Caki2 (cell line): ENCODE results near the gene GAMT. TPM values are rescaled to one million over a fixed set of nuclear protein-coding genes. Genes with fewer than 3 reads are reported as not detected.
"Not testable (repeated sequence)": the region's sequence is repeated elsewhere in the genome, so short reads cannot be mapped to it uniquely, and the experiment has no call there.

Experiments used
- DNase-seq: peaks from one replicate; pipeline ENCODE4 v3.0.0-alpha.2; 2015; ENCODE audit warnings: low read depth
- in situ Hi-C: cut with HindIII; loops from 2 replicates; pipeline ENCODE4 v1.10.0; 2016; ENCODE audit warnings: low sequenced_read_pairs, low pct_unique_long_range_greater_than_20kb, mixed read lengths
- total RNA-seq: library from RNA; depleted of rRNA; stranded (reverse); fragments of >200 nt; shearing (Covaris generic); gene quantifications from 2 replicates; pipeline ENCODE4 v1.2.3, GENCODE V29; 2014; ENCODE audit warnings: low replicate concordance; rRNA removed

The GAMT gene
- 25.5 and 68.1 TPM in 2 replicates for total RNA-seq

DNA sequence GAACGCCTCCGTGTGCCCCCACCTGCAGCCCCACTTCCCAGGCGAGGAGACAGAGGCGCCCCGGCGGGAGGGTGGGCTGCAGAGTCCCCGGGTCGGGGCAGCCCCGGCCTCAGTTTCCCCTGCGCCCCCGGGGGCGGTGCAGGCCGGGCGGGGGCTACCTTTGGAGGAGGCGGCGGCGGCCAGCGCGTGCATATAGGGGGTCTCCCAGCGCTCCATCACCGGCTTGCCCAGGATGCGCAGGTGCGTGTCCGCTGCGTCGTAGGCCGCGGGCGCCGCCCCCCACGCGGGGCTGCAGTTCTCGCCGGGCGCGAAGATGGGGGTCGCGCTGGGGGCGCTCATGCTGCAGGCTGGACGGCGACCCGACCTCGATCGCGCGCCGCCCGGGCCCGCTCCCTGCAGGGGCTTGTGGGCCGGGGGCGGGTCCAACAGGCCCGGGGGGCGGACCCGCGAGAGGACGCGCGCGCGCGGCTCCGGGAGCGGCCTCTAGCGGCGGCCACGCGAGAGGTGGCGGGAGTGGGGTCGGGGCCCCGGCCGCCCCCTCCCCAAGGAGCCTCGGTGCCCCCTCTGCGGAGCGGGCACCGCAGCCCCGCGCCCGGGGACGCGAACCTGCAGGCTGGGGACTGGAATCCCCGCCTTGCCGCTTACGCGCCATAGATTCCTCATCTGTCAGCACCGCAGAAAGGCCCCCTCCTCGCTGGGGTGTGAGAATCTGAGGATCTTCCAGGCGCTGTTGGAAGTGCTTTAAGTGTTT, at the start of gene GAMT:
TSS of gene GAMT (minus strand) at position 405 of the 751 bp plus-strand sequence. CDS start at position 339, 66 bp downstream.
- in situ Hi-C loops: no loop called here
- no peak for DNase-seq

DNA sequence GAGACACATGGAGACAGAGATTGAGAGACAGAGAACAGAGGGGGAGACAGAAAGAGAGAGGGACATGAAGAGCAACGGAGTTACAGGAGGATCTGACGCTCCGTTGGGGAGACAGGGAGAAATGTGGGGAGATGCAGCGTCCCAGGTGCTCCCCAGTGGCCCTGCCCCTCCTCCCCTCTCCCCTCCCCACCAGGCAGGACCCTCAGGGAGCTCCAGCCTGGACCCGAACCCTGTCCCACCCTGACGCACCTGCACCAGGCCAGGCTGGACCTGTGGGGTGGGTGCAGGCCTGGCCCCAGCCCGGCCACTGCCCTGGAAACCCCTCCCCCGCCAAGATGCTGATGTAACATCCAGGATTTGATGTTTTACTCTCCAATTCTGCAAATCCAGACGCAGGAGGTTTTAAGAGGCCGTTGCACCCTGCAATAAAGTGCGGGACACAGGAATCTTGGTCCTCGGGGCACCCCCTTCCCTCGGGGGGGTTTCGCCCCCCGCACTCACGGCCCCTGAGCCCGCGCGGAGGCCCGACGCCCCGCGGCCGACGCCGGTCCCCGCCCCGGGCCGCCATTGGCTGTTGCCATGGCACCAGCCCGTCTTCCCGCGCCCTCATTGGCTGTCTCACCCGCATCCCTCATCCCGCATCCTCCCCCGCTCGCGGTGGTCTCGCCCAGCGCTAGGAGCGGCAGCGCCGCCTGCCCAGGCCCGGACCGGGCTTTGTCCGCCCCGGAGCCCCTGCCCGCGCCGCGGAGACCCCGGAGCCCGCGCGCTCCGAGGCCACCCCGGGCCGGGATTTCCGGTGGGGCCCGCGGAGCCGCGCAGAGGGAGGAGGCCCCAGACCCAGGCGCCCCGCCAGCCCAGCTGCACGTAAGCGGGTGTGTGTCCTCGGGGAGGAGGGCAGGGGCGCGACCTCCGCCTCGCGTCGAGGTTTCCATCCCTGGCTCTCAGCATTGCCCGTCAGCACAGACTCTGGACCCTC, 48.4 kb upstream of the GAMT start, which contains the start of gene APC2:
TSS of gene APC2 (plus strand) at position 655 of the 976 bp plus-strand sequence. CDS start 2,881 bp downstream, outside the sequence.
- in situ Hi-C loops: no loop called here
- no peak for DNase-seq

DNA sequence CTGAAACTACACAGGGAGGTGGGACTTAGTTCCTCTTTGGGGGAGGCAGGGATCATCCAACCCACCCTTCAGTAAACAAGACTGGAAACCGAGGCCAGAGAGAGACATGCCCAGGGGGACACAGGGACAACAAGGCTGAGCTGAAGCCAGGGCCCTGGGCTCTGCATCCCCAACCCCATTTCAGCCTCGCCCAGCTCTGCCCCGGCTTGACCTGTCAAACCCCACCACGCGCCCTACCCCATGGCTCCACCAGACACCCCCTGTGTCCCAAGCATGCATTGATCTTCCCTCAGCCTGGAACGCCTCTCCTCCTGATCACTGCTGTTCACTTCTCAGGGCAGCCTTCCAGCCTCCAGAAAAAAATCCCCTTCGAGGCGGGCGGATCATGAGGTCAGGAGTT, 46.6 kb upstream of the GAMT start:
- in situ Hi-C loops: no loop called here
- DNase-seq: no peak

DNA sequence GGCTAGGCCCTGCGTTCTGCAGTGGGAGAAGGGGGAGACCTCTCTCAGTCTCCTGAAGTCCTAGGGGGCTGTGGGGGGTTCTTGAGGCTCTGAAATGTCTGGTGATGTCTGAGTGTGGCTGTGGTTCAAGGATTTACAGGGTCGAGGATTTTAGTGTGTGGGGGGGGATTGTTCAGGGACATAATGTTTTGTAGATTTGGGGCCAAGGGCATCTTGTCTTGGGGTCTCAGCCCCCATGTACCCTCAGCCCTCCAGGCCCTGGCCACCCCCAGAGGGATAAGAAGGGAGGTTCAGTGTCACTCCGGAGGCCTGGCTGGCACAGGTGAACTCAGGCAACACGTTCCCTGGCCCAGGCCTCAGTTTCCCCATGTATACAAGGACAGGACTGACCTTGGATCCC, 46.2 kb upstream of the GAMT start:
- in situ Hi-C loops: no loop called here
- DNase-seq: no peak

DNA sequence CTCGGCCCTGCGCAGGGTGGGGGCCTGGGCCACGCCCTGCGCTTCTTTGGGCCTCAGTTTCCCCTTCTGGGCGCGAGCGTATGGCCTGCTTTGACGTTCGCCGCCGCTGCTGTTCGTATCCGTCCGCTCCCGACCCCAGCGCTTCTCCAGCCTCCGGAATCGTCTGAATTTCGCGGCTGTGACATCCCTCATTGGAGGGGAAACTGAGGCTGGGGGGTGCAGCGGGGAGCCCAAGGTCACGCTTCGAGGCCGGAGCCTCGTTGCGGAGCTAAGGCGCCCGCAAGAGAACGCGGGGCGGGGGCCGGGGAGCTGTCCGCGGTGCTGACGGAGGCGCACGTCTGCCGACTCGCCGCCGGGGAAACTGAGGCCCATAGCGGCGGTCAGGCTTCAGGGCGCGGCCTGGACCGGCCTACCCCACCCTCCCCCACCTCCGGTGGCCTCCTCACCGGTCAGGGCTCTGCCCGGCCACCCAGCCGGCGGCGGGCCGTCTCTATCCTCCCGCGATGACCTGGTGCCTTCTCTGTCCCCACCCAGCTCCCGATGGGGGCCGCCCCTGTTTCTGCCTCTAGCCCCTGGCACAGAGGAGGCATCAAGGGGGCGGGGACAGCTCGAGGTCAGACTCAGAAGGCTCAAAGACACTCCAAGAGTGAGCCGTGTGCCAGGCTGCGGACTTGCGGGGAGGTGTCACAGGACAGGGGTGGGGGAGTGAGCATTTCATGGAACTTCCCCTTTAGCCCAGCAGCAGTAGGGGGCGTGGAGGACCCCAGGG, 45.6 kb upstream of the GAMT start:
- in situ Hi-C loops: no loop called here
- DNase-seq: no peak

DNA sequence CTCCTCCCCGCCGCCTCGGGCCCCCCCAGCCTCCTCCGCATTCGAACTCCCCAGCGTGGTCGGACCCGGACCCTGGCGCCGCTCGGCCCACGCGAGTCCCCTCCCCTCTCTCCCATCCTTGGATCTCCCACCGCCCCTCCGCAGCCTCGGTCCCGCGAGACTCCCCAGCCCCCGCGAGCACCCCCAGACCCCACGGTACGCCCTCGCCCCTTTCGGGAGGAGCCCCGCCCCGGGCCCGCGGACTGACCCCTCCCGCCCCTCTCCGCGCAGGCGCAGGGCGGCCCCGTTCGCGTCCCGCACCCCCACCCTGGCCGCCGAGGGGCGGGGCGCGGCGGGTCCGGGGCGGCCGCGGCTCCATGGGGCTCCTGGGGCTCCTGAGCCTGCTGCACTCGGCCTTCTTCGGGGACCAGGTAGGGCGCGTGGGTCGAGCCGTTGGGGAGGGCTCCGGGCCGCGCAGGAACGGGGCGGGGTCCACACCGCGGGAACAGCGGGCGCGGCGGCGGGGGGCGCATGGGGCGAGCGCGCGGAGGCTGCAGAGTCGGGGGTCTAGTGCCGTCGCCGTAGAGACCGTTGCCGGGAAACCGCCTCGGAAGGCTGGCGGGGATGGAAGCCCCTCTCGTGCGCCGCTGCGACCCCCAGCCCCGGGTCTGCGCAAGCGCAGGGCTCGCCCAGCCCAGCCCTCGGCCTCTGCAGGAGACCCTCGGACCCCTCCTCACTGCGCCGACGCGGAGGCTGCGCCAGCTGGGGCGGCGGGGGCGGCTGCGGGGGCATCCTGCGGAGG, 44.8 kb upstream of the GAMT start:
- no peak for DNase-seq
- in situ Hi-C loops: no loop called here

DNA sequence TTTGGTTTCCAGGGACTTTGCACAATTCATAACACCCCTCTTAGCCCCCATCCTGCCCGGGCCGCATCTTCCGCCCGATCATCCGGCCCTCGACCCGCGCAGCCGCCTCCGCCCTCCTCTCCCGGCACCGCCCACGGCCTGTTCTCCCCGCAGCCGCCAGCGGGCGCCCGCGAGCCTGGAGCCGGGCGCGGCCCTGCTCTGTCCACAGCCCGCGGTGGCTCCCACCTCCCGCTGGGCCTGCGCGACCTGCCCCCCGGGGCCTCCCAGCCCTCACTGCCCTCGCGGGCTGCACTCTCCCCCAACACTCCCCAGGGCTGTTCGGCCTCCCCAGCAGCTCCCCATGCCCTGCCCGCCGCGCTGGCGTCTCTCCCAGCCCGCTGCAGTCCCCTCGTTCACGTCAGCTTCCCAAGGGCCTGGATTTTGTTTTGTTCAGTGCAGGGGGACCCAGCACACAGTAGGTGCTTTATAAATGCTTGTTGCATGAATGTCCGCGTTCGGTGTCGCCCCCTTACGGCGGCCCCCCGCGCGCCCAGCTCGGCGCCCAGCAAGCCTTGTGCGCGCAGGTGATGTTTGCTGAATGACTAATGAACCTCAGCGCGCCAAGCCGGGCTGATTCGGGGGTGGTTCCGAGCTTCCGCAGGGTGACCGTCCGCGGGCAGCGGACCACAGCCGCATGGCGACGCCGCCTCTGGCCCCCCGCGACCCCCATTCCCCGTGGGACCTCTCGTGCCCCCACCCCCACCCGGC, 44.0 kb upstream of the GAMT start:
- in situ Hi-C loops: no loop called here
- DNase-seq: peak; percentile 52

DNA sequence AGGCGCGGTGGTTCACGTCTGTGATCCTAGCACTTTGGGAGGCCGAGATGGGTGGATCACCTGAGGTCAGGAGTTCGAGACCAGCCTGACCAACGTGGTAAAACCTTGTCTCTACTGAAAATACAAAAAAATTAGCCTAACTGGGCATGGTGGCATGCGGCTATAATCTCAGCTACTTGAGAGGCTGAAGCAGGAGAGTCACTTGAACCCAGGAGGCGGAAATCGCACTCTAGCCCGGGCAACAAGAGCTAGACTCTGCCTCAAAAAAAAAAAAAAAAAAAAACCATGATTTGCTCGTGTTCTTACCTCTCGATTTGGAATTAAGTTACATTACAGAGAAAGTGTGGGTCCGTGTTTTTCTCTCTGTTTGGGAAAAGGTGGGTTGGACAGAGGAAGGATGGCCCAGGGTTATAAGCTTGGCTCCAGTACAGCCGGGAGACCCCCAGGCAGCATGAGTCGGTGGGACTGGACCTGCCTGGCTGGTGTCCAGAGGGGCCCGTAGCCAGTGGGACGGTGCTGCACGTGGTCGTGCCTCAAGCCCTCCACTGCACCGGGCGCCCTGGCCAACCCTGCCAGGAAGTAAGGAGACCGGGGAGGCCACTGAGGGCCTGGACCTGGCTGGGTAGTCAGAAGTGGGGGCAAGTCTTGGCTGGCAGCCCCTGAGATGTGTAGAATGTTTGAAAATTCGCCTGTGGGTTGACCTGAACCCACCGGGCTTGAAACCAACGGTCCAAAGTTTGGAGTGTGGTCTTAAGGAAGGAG, 40.5 kb upstream of the GAMT start:
- DNase-seq: no peak
- in situ Hi-C loops: no loop called here

DNA sequence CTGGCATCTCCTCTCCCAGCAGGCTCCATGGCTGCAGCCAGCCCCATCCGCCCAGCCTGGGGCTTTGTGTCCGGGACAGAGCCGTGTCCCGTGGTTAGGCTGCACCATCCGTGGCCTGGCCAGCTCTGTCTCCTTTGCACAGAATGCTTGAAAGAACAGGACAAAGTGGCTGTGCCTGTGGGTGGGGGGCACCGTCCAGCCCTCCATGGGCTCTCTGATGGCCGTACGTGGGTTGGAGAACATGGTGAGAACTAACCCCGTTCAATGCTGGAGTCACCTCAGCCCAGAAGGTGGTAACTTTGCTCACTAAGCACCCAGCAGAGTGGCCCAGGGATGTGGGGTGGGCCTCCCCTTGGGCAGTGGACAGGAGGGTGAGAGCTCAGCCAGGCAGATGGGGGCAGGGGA, 39.7 kb upstream of the GAMT start:
- DNase-seq: no peak
- in situ Hi-C loops: no loop called here

DNA sequence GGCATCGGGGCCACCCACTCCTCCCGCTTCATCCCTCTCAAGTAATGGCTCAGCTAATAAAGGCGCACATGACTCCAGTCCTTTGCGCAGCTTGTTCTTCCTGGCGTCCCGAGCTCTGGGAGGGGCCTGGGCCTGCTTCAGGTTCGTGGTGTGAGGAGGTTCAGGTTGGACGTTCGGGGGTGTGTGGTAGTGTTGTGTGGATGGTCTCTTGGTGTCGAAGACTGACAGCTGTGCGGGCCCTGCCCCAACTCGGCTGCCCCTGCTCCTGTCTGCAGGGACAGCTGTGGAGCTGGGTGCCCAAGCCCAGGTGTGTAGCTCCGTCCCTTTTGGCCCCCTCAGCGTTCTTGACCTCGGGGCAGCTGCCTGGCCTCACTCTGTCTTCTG, 39.1 kb upstream of the GAMT start:
- in situ Hi-C loops: no loop called here
- no peak for DNase-seq

DNA sequence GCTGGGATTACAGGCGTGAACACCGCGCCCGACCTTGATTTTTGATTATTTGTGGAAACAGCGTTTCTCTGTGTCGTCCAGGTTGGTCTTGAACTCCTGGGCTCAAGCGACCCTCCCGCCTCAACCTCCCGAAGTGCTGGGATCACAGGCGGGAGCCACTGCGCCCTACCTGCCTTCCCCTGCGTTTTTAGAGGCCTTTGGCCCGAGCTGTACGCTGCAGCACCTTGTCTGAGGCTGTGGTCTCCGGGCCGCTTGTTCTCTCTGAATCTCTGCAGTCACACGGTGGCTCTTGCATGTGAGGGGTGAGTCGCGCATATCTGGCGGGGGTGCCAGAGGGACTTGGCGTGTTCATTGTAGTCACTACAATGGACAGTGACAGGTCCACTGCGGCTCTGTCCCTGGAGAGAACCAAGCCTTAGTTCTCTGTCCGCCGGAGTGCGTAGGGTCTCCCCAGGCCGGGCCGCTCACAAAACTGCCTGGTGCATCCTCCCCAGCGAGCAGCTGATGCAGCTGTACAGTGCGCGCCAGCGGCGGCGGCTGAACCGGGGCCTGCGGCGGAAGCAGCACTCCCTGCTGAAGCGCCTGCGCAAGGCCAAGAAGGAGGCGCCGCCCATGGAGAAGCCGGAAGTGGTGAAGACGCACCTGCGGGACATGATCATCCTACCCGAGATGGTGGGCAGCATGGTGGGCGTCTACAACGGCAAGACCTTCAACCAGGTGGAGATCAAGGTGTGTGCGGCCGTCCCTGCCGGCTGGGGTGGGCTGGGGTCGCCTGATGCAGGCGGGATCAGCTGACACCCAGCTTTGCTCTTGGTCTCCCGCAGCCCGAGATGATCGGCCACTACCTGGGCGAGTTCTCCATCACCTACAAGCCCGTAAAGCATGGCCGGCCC, 38.4 kb upstream of the GAMT start:
- DNase-seq, in situ Hi-C loops: not testable (repeated sequence)

DNA sequence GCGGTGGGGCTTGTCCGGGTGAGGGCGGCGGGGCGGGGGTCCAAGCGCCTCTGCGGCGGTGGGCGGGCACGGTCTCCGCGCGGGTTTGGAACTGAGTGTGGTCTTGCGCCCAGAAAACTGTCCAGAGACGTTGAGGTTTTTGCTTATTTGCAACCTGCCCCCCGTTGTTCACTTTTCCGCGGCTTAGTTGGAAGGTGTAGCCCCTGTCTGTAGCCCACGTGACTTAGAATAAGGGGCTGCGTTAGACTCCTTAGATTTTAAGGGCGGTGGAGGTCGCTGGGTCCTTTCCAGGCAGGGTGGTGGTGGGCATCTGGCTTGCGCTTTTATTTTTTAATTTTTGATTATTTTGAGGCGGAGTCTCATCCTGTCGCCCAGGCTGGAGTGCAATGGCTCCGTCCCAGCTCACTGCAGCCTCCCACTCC, 37.6 kb upstream of the GAMT start:
- in situ Hi-C loops: no loop called here
- no peak for DNase-seq

DNA sequence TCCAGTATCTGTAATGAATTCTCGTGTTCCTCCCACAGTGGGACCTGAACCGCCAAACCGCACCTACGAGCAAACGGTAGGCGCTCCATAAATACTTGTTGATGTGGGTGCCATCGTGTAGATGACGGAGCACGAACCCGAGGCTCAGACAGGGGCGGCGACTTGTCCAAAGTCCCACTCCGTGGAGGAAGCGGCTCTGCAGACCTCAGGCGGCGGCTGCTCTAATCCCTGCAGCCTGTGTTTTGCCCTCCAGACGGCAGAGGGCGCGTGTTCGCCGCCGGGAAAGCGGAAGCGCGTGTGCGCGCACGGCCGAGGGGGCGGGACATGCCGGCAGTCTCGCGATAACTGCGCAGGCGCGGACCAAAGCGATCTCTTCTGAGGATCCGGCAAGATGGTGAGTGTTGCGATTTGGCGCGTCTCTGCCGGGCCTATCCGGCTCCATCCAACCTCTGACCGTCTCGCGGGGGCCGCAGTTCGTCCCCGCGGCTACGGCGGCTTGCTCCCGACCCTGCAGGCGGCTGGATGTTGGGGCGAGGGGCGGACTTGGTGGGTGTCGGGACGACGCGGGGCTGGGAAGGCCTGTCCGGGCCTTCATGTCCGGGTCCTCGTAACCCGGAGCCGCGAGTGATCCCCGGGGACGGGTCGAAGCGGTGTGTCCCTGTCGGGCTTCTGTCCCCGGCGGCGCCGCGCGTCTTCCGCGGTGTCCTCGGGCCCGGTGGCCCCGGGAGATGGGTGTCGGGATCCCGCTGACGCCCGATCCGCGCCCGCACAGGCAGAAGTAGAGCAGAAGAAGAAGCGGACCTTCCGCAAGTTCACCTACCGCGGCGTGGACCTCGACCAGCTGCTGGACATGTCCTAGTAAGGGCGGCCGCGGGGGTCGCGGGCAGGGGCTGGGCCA, 36.9 kb upstream of the GAMT start, which contains the start of gene RPS15:
TSS of gene RPS15 (plus strand) at position 362 of the 898 bp plus-strand sequence. CDS start at position 392, 30 bp downstream.
- DNase-seq: peak; percentile 85
- in situ Hi-C loops: no loop called here

DNA sequence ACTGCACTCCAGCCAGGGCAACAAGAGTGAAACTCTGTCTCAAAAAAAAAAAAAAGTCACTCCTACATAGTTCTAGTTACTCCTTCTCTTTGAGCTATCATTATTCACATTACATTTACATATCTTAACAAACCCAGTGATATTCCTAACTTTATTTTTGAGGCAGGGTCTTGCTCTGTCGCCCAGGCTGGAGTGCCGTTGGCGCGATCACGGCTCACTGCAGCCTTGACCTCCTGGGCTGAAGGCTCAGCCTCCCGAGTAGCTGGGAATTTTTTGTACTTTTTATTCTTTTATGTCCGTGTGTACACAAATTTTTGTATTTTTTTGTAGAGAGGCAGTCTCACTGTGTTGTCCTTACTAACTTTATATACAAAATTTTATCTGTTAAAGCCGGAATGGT, 36.3 kb upstream of the GAMT start:
- in situ Hi-C loops: no loop called here
- DNase-seq: no peak
